ENCODE results near the gene MPP3. TPM values are rescaled to one million over a fixed set of nuclear protein-coding genes. Genes with fewer than 3 reads are reported as not detected.

MPP3 gene
- total RNA-seq, 4 donors from 2014 or later = 5.1 to 10.8 (median 7.8) TPM

Other genes with a start within 250 kb of the MPP3 start
- gene MEOX1, start 171.2 kb downstream of the MPP3 start, total RNA-seq = 10 to 100 TPM in 1 of 4 donors, 1 to 10 TPM in 3; 5.3 to 11.8 (median 7.6) TPM
- under 1 TPM in 1 of 4 donors, not detected in 3; 0.27 TPM for gene SOST, start 74.4 kb downstream of the MPP3 start, total RNA-seq
- gene DUSP3, start 54.2 kb downstream of the MPP3 start, total RNA-seq = 100 to 1,000 TPM; 127 to 228 (median 154) TPM
- gene CFAP97D1, start 52.7 kb downstream of the MPP3 start, total RNA-seq = under 1 TPM in 1 of 4 donors, not detected in 3; 0.12 TPM
- 10 to 100 TPM in 1 of 4 donors, 1 to 10 TPM in 3; 1.6 to 16.2 (median 3.7) TPM for gene CD300LG, start 14.0 kb upstream of the MPP3 start, total RNA-seq
- gene MPP2, start 74.4 kb upstream of the MPP3 start, total RNA-seq = 10 to 100 TPM in 3 of 4 donors, 1 to 10 TPM in 1; 6.3 to 20.9 (median 15.1) TPM
- not detected for gene PPY, start 109.3 kb upstream of the MPP3 start, total RNA-seq
- gene PYY, start 120.8 kb upstream of the MPP3 start, total RNA-seq = not detected
- 1 to 10 TPM in 2 of 4 donors, under 1 TPM in 2; 0.62 to 3.0 (median 1.0) TPM for gene NAGS, start 171.5 kb upstream of the MPP3 start, total RNA-seq
- 10 to 100 TPM; 27.6 to 39.8 (median 33.6) TPM for gene TMEM101, start 181.8 kb upstream of the MPP3 start, total RNA-seq
- 10 to 100 TPM; 33.3 to 53.0 (median 41.1) TPM for gene LSM12, start 233.5 kb upstream of the MPP3 start, total RNA-seq
- 10 to 100 TPM; 22.1 to 27.5 (median 26.2) TPM for gene G6PC3, start 237.6 kb upstream of the MPP3 start, total RNA-seq